Measurements from ENCODE around the gene SLC39A12.

Gene SLC39A12

DNA sequence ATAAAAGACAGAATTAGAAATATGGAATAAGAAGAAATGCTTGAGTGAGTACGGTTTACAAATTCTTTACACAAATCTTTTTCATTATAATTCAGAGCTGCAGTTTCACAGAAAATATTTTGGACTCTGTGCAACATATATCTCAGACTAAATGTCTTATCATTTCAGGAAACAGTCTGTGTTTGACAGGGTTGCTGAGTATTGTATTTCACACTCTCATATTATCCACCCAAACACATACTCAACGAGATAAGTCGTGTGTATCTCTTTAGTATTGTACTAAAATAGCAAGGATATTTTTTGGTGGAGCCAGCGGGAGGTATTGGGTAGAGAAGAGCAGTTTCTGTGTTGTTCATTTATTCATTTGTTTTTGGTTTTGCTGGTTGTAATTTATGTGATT is 39.0 kb upstream of the SLC39A12 start:
- TF ChIP-seq, protein P1, sequence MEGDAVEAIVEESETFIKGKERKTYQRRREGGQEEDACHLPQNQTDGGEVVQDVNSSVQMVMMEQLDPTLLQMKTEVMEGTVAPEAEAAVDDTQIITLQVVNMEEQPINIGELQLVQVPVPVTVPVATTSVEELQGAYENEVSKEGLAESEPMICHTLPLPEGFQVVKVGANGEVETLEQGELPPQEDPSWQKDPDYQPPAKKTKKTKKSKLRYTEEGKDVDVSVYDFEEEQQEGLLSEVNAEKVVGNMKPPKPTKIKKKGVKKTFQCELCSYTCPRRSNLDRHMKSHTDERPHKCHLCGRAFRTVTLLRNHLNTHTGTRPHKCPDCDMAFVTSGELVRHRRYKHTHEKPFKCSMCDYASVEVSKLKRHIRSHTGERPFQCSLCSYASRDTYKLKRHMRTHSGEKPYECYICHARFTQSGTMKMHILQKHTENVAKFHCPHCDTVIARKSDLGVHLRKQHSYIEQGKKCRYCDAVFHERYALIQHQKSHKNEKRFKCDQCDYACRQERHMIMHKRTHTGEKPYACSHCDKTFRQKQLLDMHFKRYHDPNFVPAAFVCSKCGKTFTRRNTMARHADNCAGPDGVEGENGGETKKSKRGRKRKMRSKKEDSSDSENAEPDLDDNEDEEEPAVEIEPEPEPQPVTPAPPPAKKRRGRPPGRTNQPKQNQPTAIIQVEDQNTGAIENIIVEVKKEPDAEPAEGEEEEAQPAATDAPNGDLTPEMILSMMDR (IDR thresholded peaks at IDR 0.05; ENCODE audit: insufficient read depth, low read length, missing control alignments) = no peak
- ChIA-PET CTCF (interaction anchor here (1.2 to 1.7 kb wide), 3 partner anchors 9 to 192 kb away, joined by 5 to 6 read pairs (median 5); no protein-coding TSS in a partner anchor), POLR2A (no interaction called here)
- no peak overlapping the region for H3K4me3 ChIP-seq (ENCODE audit: low read depth, low read length)
- DNase-seq (ENCODE audit: low read depth, low spot score) = no peak

- DNase-seq (ENCODE audit: low read depth, low spot score) = no peak
- CTCF ChIA-PET = interaction anchor here (0.8 to 1.4 kb wide), 2 partner anchors 11 to 72 kb away, joined by 3 to 6 read pairs; no protein-coding TSS in a partner anchor
- POLR2A ChIA-PET = no interaction called here
- TF ChIP-seq, protein P1 (IDR thresholded peaks at IDR 0.05; ENCODE audit: insufficient read depth, low read length, missing control alignments) = no peak
- H3K4me3 ChIP-seq (ENCODE audit: low read depth, low read length) = no peak overlapping the region
These were observed 38.1 kb upstream of the SLC39A12 start for GRCh38 chr10:17913604-17914003.

DNA sequence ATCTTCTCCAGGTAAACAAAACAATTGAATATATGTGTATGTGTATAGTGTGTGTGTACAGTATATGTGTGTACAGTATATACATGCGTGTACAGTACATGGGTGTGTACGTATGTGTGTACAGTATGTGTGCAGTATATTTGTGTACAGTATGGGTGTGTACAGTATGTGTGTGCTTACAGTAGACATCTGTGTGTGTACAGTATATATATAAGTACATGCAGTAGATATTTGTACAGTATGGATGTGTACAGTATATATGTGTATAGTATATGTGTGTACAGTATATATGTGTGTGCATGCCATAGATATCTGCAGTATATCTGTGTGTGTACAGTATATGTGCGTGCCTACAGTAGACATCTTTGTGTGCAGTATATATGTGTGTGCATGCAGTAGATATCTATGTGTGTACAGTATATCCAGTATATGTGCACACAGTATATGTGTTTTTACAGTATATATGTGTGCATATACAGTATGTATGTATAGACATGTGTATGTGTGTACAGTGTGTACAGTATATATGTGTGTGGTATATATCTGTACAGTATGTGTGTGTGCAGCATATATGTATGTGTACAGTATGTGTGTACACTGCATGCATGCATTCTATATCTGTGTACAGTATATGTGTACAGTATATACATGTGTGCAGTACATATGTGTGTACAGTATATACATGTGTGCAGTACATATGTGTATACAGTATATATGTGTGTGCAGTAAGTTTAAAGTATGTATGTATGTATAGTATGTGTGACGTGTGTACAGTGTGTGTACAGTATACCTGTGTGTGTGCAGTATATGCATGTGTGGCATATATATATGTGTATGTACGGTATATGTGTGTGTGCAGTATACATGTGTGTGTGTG is 37.3 kb upstream of the SLC39A12 start:
- TF ChIP-seq, protein P1 (IDR thresholded peaks at IDR 0.05; ENCODE audit: insufficient read depth, low read length, missing control alignments) = no peak
- no peak for DNase-seq (ENCODE audit: low read depth, low spot score)
- POLR2A ChIA-PET = no interaction called here
- CTCF ChIA-PET = interaction anchor here (0.8 kb wide), 1 partner anchor 71 kb away, joined by 3 read pairs; no protein-coding TSS in a partner anchor
- no peak overlapping the region for H3K4me3 ChIP-seq (ENCODE audit: low read depth, low read length)

DNA sequence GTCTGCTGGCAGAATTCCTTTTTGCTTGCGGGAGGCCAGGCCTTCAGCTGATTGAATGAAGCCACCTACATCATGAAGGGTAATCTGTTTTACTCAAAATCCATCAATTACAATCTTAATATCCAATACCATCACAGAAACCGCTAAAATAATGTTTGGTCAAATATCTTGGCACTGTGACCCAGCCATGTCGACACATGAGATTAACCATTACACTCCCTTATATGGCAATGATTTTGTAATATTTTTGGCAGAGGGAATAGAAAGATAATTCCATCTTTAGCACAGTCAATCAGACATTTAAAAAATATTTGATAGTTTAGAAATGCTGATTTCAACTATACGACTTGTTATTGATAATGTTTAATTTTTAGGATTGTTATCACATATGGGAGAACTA is 36.5 kb upstream of the SLC39A12 start:
- no peak overlapping the region for H3K4me3 ChIP-seq (ENCODE audit: low read depth, low read length)
- TF ChIP-seq, protein P1 (IDR thresholded peaks at IDR 0.05; ENCODE audit: insufficient read depth, low read length, missing control alignments) = no peak
- ChIA-PET CTCF (no interaction called here), POLR2A (no interaction called here)
- DNase-seq (ENCODE audit: low read depth, low spot score) = no peak

DNA sequence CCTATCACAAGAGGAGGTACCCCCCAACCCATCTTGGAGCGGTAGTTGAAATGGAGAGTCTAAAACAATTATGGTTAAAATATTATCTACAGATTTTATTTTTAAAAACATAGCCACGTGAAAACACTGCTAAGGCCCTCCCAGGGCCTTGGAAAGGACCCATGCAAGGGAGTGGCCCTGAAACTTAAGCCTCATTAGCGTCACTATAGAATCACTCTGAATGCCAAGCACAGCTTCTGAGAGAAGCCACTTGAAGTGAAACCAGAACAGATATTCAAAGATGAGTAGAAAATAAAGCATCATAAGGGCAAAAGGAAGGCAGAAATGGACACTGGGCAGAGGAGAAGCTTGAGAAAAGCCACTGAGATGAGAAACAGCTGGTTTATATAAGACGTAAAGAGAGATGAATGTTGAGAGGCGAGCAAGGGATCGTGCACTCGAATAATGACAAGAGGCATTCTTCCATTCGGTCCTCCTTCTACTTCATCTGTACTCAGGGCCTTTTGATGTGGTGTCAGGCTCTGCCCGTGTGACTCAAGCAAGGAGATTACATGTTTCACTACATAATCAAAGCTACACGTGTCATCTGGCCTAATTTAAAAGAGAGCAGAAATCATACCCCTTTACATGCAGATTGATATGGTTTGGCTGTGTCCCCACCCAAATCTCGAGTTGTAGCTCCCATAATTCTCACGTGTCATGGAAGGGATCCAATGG is 33.4 kb upstream of the SLC39A12 start:
- DNase-seq (ENCODE audit: low read depth, low spot score) = no peak
- CTCF ChIA-PET = interaction anchor here (0.9 to 1.2 kb wide), 2 partner anchors 9 to 45 kb away, joined by 3 read pairs; no protein-coding TSS in a partner anchor

More for the DNA sequence above, 33.4 kb upstream of the SLC39A12 start:
- no peak overlapping the region for H3K4me3 ChIP-seq (ENCODE audit: low read depth, low read length)
- POLR2A ChIA-PET = no interaction called here
- TF ChIP-seq, protein P1 (IDR thresholded peaks at IDR 0.05; ENCODE audit: insufficient read depth, low read length, missing control alignments) = no peak

All from AG04449 (cell line).